Posterior vena cava (tissue), 2 donors: ENCODE data around the gene CARD19. TPM values are rescaled to one million over a fixed set of nuclear protein-coding genes. Genes with fewer than 3 reads are reported as not detected.
"Not testable (repeated sequence)": the region's sequence is repeated elsewhere in the genome, so short reads cannot be mapped to it uniquely, and the experiment has no call there.

Source experiments
- DNase-seq: peaks from one replicate; pipeline ENCODE4 v3.0.0-alpha.2; 2020; ENCODE audit warnings: low spot score
- intact Hi-C, 2 donors: fragments of 100-400 bp; cut with DNase I; formaldehyde crosslinking; loops; one replicate each; pipeline versions ENCODE4 v1.14.1 to v1.14.2; 2022 to 2023
- total RNA-seq, 2 donors: library from RNA; stranded (reverse); fragmentation: NEBNext Ultra II Directional; extraction: Animal tissue kit (Norgen Biotek cat#: 25700); gene quantifications; one replicate each; pipeline ENCODE4 v1.2.1, GENCODE V29; 2021
- donor health status: DM: yes; HTN: yes; CAD: no.
- donor health status: DM: yes; HTN: yes; CAD: no.

The CARD19 gene
- total RNA-seq, 2 donors from 2014 or later = 40.8 to 43.0 TPM

- intact Hi-C loops = loop anchor here (5.0 to 10.0 kb wide), 2 partner anchors 359 to 648 kb away; partner anchors contain the start of genes FAM120A (in 1 of the 2) and FAM120AOS (in 1 of the 2)
- DNase-seq = peak; percentile 100
Observed at GRCh38 chr9:93095205-93096130, 549 bp upstream of the CARD19 start.

- DNase-seq = peak; percentile 79
- intact Hi-C loops = loop anchor here (5.0 to 10.0 kb wide), 2 partner anchors 358 to 650 kb away; partner anchors contain the start of genes FAM120A (in 1 of the 2) and FAM120AOS (in 1 of the 2)
Observed at GRCh38 chr9:93096811-93097382, 880 bp downstream of the CARD19 start.

GRCh38 chr9:93097511-93098201 is 1.6 kb downstream of the CARD19 start:
- intact Hi-C loops = loop anchor here (5.0 to 10.0 kb wide), 2 partner anchors 357 to 650 kb away; partner anchors contain the start of genes FAM120A (in 1 of the 2) and FAM120AOS (in 1 of the 2)
- peak; percentile 74 for DNase-seq

GRCh38 chr9:93098236-93098946 is 2.4 kb downstream of the CARD19 start:
- DNase-seq = peak; percentile 98
- intact Hi-C loops = loop anchor here (5.0 to 10.0 kb wide), 2 partner anchors 356 to 651 kb away; partner anchors contain the start of genes FAM120A (in 1 of the 2) and FAM120AOS (in 1 of the 2)

- peak; percentile 65 for DNase-seq
Observed at GRCh38 chr9:93099551-93100275, 3.7 kb downstream of the CARD19 start.

GRCh38 chr9:93100276-93100636 is 4.2 kb downstream of the CARD19 start:
- DNase-seq = peak; percentile 35
- intact Hi-C loops = no loop called here

More at GRCh38 chr9:93099551-93100275, 3.7 kb downstream of the CARD19 start:
- intact Hi-C loops = loop anchor here (5.0 to 10.0 kb wide), 2 partner anchors 355 to 652 kb away; partner anchors contain the start of genes FAM120A (in 1 of the 2) and FAM120AOS (in 1 of the 2)

- intact Hi-C loops = not testable (repeated sequence)
- DNase-seq = peak; percentile 47
Observed at GRCh38 chr9:93101086-93101485, 5.1 kb downstream of the CARD19 start.

GRCh38 chr9:93105620-93106019 is 9.6 kb downstream of the CARD19 start:
- intact Hi-C loops = no loop called here
- DNase-seq = no peak

GRCh38 chr9:93107151-93107824 is 11.3 kb downstream of the CARD19 start:
- DNase-seq = peak; percentile 64
- intact Hi-C loops = no loop called here

GRCh38 chr9:93107825-93108161 is 11.8 kb downstream of the CARD19 start:
- intact Hi-C loops = no loop called here
- DNase-seq = no peak

GRCh38 chr9:93108291-93109041 is 12.4 kb downstream of the CARD19 start:
- DNase-seq = peak; percentile 76
- intact Hi-C loops = no loop called here

- intact Hi-C loops = no loop called here
- peak; percentile 74 for DNase-seq
Observed at GRCh38 chr9:93110311-93110855, 14.4 kb downstream of the CARD19 start.

GRCh38 chr9:93111001-93111370 is 15.0 kb downstream of the CARD19 start:
- peak; percentile 76 for DNase-seq
- intact Hi-C loops = no loop called here

GRCh38 chr9:93111371-93112115 is 15.5 kb downstream of the CARD19 start:
- peak; percentile 80 for DNase-seq
- intact Hi-C loops = no loop called here

GRCh38 chr9:93112116-93112863 is 16.3 kb downstream of the CARD19 start:
- intact Hi-C loops = no loop called here
- DNase-seq = peak; percentile 76
